ENCODE measurements around the gene SWAP70.

SWAP70 gene

DNA sequence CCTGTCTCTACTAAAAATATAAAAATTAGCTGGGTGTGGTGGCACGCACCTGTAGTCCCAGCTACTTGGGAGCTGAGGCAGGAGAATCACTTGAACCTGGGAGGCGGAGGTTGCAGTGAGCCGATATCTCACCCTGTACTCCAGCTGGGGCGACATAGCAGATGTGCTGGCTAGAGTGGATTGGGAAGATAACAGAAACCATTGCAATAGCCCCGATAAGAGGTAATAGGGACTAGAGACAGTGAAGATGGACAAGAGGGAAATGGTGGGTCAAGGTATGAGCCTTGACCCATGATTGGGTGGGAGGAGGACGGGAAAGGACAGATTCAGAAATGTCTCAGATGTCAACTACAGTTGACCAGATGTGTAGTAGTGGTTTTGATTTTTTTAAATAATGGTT, 6.1 kb downstream of the SWAP70 start:
- H4K20me1 ChIP-seq (ENCODE audit: control insufficient read depth, insufficient read depth, low read depth, low read length): 0 out of 2 replicates have a peak, but pooled peaks cover 3% of the 10 kb centered on the region
- H3K4me1 ChIP-seq (ENCODE audit: control insufficient read depth, low read length): peaks cover 66% of the 10 kb centered on the region
- 0 out of 2 replicates have a peak, but pooled peaks cover 3% of the 10 kb centered on the region for H3K9me3 ChIP-seq (ENCODE audit: control insufficient read depth, insufficient read depth, low read length)
- H3K4me3 ChIP-seq (ENCODE audit: low read length): peak overlapping the region; percentile 84
- H3F3A ChIP-seq (ENCODE audit: control insufficient read depth, insufficient read depth): peaks cover 54% of the 10 kb centered on the region
- H3K9me2 ChIP-seq (replicated peaks; ENCODE audit: control insufficient read depth, low read length): no peaks in the 10 kb centered on the region
- peaks cover 88% of the 10 kb centered on the region for H3K79me2 ChIP-seq (ENCODE audit: control insufficient read depth, low read length)
- H3K36me3 ChIP-seq (ENCODE audit: control insufficient read depth, low read length): peaks cover 72% of the 10 kb centered on the region
- no peaks in the 10 kb centered on the region for H3K27me3 ChIP-seq (ENCODE audit: control insufficient read depth, low read length)
- peak overlapping the region; percentile 82 for H3K4me2 ChIP-seq (ENCODE audit: low read length)
- peak overlapping the region; percentile 95 for H3K27ac ChIP-seq (ENCODE audit: low read depth, low read length)
- TF ChIP-seq EZH2phosphoT487 (IDR thresholded peaks at IDR 0.05; ENCODE audit: borderline replicate concordance, low read length): no peak
- TF ChIP-seq, protein P1, sequence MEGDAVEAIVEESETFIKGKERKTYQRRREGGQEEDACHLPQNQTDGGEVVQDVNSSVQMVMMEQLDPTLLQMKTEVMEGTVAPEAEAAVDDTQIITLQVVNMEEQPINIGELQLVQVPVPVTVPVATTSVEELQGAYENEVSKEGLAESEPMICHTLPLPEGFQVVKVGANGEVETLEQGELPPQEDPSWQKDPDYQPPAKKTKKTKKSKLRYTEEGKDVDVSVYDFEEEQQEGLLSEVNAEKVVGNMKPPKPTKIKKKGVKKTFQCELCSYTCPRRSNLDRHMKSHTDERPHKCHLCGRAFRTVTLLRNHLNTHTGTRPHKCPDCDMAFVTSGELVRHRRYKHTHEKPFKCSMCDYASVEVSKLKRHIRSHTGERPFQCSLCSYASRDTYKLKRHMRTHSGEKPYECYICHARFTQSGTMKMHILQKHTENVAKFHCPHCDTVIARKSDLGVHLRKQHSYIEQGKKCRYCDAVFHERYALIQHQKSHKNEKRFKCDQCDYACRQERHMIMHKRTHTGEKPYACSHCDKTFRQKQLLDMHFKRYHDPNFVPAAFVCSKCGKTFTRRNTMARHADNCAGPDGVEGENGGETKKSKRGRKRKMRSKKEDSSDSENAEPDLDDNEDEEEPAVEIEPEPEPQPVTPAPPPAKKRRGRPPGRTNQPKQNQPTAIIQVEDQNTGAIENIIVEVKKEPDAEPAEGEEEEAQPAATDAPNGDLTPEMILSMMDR (IDR thresholded peaks at IDR 0.05; ENCODE audit: low read depth, low read length, poor library complexity, severe bottlenecking): no peak

DNA sequence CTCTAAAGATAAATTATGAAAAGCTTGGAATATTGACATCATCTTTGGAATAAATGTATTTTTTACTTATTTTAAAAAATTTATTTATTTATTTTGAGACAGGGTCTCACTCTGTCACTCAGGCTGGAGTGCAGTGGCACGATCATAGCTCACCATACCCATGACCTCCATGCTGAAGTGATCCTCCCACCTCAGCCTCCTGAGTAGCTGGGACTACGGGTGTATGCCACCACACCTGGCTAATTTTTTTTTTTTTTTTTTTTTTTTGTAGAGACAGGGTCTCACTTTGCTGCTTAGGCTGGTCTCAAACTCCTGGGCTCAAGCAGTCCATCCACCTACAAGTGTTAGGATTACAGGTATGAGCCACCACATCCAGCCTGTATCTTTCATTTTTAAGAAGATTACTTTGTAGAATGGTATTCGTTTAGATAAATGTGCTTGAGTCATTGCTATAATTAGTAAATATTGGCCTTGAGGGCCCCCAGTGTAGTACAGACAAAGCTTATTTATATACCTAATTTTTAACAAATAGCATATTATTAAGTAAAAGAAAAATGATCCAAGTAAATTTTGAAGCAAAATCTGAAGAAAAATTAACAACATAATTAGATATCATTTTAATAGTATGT, 8.5 kb downstream of the SWAP70 start:
- H3K4me1 ChIP-seq (ENCODE audit: control insufficient read depth, low read length): peaks cover 81% of the 10 kb centered on the region
- TF ChIP-seq, protein P1 (IDR thresholded peaks at IDR 0.05; ENCODE audit: low read depth, low read length, poor library complexity, severe bottlenecking): no peak
- TF ChIP-seq EZH2phosphoT487 (IDR thresholded peaks at IDR 0.05; ENCODE audit: borderline replicate concordance, low read length): no peak
- peak overlapping the region; percentile 97 for H3K27ac ChIP-seq (ENCODE audit: low read depth, low read length)
- H3K9me3 ChIP-seq (ENCODE audit: control insufficient read depth, insufficient read depth, low read length): no peaks in the 10 kb centered on the region
- H4K20me1 ChIP-seq (ENCODE audit: control insufficient read depth, insufficient read depth, low read depth, low read length): 0 out of 2 replicates have a peak, but pooled peaks cover 3% of the 10 kb centered on the region
- H3F3A ChIP-seq (ENCODE audit: control insufficient read depth, insufficient read depth): peaks cover 51% of the 10 kb centered on the region
- H3K4me3 ChIP-seq (ENCODE audit: low read length): peak overlapping the region; percentile 65
- peaks cover 88% of the 10 kb centered on the region for H3K79me2 ChIP-seq (ENCODE audit: control insufficient read depth, low read length)
- peak overlapping the region; percentile 59 for H3K4me2 ChIP-seq (ENCODE audit: low read length)
- no peaks in the 10 kb centered on the region for H3K9me2 ChIP-seq (replicated peaks; ENCODE audit: control insufficient read depth, low read length)
- no peaks in the 10 kb centered on the region for H3K27me3 ChIP-seq (ENCODE audit: control insufficient read depth, low read length)
- H3K36me3 ChIP-seq (ENCODE audit: control insufficient read depth, low read length): peaks cover 58% of the 10 kb centered on the region

DNA sequence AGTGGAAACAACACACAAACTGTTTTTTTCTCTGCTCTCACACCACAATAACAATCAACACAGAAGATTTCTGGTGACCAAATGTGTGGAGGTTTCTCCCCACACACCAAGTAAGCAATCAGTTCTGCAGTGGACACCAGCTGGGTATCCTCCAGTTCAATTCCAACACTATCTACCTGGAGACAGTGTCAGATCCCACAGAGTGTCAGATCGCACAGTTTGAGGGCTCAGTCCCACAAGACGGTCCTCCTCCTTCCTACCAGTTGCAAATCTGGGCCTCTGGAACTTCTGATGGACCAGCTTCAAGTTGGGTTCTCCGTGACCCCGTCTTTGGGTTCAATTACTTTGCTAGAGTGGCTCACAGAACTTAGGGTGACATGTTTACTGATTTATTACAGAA, 9.0 kb downstream of the SWAP70 start:
- Histone ChIP-seq H3K79me2 (ENCODE audit: control insufficient read depth, low read length) (peaks cover 88% of the 10 kb centered on the region), H3K27me3 (ENCODE audit: control insufficient read depth, low read length) (no peaks in the 10 kb centered on the region), H3K4me3 (ENCODE audit: low read length) (peak overlapping the region; percentile 65), H3K36me3 (ENCODE audit: control insufficient read depth, low read length) (peaks cover 58% of the 10 kb centered on the region), H3K4me2 (ENCODE audit: low read length) (peak overlapping the region; percentile 59), H3F3A (ENCODE audit: control insufficient read depth, insufficient read depth) (peaks cover 53% of the 10 kb centered on the region), H3K4me1 (ENCODE audit: control insufficient read depth, low read length) (peaks cover 81% of the 10 kb centered on the region), H3K9me3 (ENCODE audit: control insufficient read depth, insufficient read depth, low read length) (no peaks in the 10 kb centered on the region), H3K27ac (ENCODE audit: low read depth, low read length) (peak overlapping the region; percentile 97), H4K20me1 (ENCODE audit: control insufficient read depth, insufficient read depth, low read depth, low read length) (peaks cover 3% of the 10 kb centered on the region; the same call in 1 of the 2 replicates), H3K9me2 (replicated peaks; ENCODE audit: control insufficient read depth, low read length) (no peaks in the 10 kb centered on the region)
- TF ChIP-seq EZH2phosphoT487 (IDR thresholded peaks at IDR 0.05; ENCODE audit: borderline replicate concordance, low read length): no peak
- TF ChIP-seq, protein P1 (IDR thresholded peaks at IDR 0.05; ENCODE audit: low read depth, low read length, poor library complexity, severe bottlenecking): no peak
